BLaER1 treated with 17β-estradiol and CSF1 and Interleukin-3, amounts not matched to agents 10 nM and 100 nM (cell line): Measurements from ENCODE around the gene TPRN.

ENCODE experiments used
- H3K27ac ChIP-seq, 11 experiments: shearing (Covaris generic); formaldehyde crosslinking; 2 replicates each; pipeline ENCODE4 v1.8.1; 2022
- H3K27me3 ChIP-seq, 11 experiments: shearing (Covaris generic); formaldehyde crosslinking; 2 replicates each; pipeline ENCODE4 v1.8.1; 2022
- H3K36me3 ChIP-seq, 11 experiments: shearing (Covaris generic); formaldehyde crosslinking; 2 replicates each; pipeline ENCODE4 v1.8.1; 2022
- H3K4me1 ChIP-seq, 10 experiments: shearing (Covaris generic); formaldehyde crosslinking; 2 replicates each; pipeline ENCODE4 v1.8.1; 2022
- H3K4me2 ChIP-seq, 11 experiments: shearing (Covaris generic); formaldehyde crosslinking; 2 replicates each; pipeline ENCODE4 v1.8.1; 2022
- H3K4me3 ChIP-seq, 10 experiments: shearing (Covaris generic); formaldehyde crosslinking; 2 replicates each; pipeline ENCODE4 v1.8.1; 2022
- H3K9ac ChIP-seq, 11 experiments: shearing (Covaris generic); formaldehyde crosslinking; 2 replicates each; pipeline ENCODE4 v1.8.1; 2022
- H3K9me3 ChIP-seq, 11 experiments: shearing (Covaris generic); formaldehyde crosslinking; replicated peaks in 1 of 11; 2 replicates each; pipeline ENCODE4 v1.8.1; 2022
- H4K20me1 ChIP-seq, 11 experiments: shearing (Covaris generic); formaldehyde crosslinking; 2 replicates each; pipeline ENCODE4 v1.8.1; 2022
- Cebpa-rat ChIP-seq, 11 experiments: shearing (Covaris generic); IDR thresholded peaks; 2 replicates each; pipeline ENCODE4 v1.8.1; 2022

TPRN gene

GRCh38 chr9:137143459-137143858 lies 57.1 kb downstream of the TPRN start:
- no peak for TF ChIP-seq Cebpa-rat (IDR thresholded peaks at IDR 0.05)

GRCh38 chr9:137141976-137142936 lies 58.3 kb downstream of the TPRN start:
- Histone ChIP-seq H3K4me3 (no peak overlapping the region), H4K20me1 (peaks cover 0 to 58% (median 9%) of the 10 kb centered on the region in 11 experiments; a peak in 11 of 22 replicates), H3K4me2 (no peak overlapping the region), H3K9ac (no peak overlapping the region), H3K36me3 (no peaks in the 10 kb centered on the region), H3K9me3 (peaks cover 0 to 4% (median 0%) of the 10 kb centered on the region in 11 experiments; a peak in 1 of 22 replicates), H3K27ac (no peak overlapping the region), H3K27me3 (peaks cover 40 to 67% (median 50%) of the 10 kb centered on the region in 11 experiments), H3K4me1 (peaks cover 7 to 40% (median 18%) of the 10 kb centered on the region in 10 experiments; a peak in 18 of 20 replicates)
- TF ChIP-seq Cebpa-rat (IDR thresholded peaks at IDR 0.05) = no peak

More at GRCh38 chr9:137143459-137143858, 57.1 kb downstream of the TPRN start:
- Histone ChIP-seq H3K9ac (no peak overlapping the region), H3K36me3 (no peaks in the 10 kb centered on the region), H4K20me1 (peaks cover 0 to 52% (median 6%) of the 10 kb centered on the region in 11 experiments; a peak in 11 of 22 replicates), H3K9me3 (peaks cover 0 to 4% (median 0%) of the 10 kb centered on the region in 11 experiments; a peak in 1 of 22 replicates), H3K27me3 (peaks cover 28 to 55% (median 38%) of the 10 kb centered on the region in 11 experiments), H3K4me2 (peak overlapping the region in 3 of 11 experiments; percentile 3 to 10 (median 6); a peak in 3 of 22 replicates), H3K4me1 (peaks cover 9 to 42% (median 21%) of the 10 kb centered on the region in 10 experiments; a peak in 18 of 20 replicates), H3K4me3 (no peak overlapping the region), H3K27ac (no peak overlapping the region)
